ENCODE data around the gene SP3. TPM values are rescaled to one million over a fixed set of nuclear protein-coding genes. Genes with fewer than 3 reads are reported as not detected.
A peak's percentile ranks its signal among the peaks of the same experiment; 100 is the strongest.

Gene SP3
- total and polyA plus RNA-seq, 7 experiments from 2014 or later: 82.6 to 158 (median 128) TPM

- peak overlapping the region; percentile 91 to 99 (median 96) for H3K4me3 Mint-ChIP-seq
- no peak for DNase-seq
- Histone ChIP-seq H3K36me3 (ENCODE audit: control insufficient read depth in 2 of 3, insufficient read depth in 3 of 3, low read length in 3 of 3) (peaks cover 0 to 10% (median 0%) of the 10 kb centered on the region in 3 experiments), H3K4me1 (ENCODE audit: control insufficient read depth in 2 of 2, insufficient read depth in 2 of 2, low read length in 2 of 2) (peaks cover 7 to 15% of the 10 kb centered on the region in 2 donors), H3K27me3 (ENCODE audit: control insufficient read depth in 2 of 2, insufficient read depth in 2 of 2, low read length in 2 of 2) (no peaks in the 10 kb centered on the region), H3K4me3 (ENCODE audit: low read length) (peak overlapping the region; percentile 88), H3K27ac (ENCODE audit: low read depth, low read length) (peak overlapping the region; percentile 96), H3K9me3 (ENCODE audit: control insufficient read depth in 2 of 3, low read length in 3 of 3) (no peaks in the 10 kb centered on the region)
- peaks cover 0 to 5% (median 0%) of the 10 kb centered on the region in 11 donors for H3K9me3 Mint-ChIP-seq
- ATAC-seq: no peak
- H3K27ac Mint-ChIP-seq: peak overlapping the region; percentile 97 to 100 (median 99)
- H3K36me3 Mint-ChIP-seq: peaks cover 0 to 9% (median 0%) of the 10 kb centered on the region in 5 donors
- ChIA-PET POLR2A (interaction anchor here (0.7 to 2.6 kb wide), 6 partner anchors 8 to 282 kb away, joined by 3 to 8 read pairs (median 3); partner anchors contain the start of gene OLA1), CTCF (no interaction called here)
- intact Hi-C loops (cut with micrococcal nuclease): loop anchor here (5.0 to 10.0 kb wide), 6 partner anchors 628 to 1862 kb away; partner anchors contain the start of genes DLX2 (in 1 of the 2), PDK1 (in 1 of the 2) and WIPF1 (in 1 of the 2)
- H3K4me1 Mint-ChIP-seq: peaks cover 21 to 30% (median 26%) of the 10 kb centered on the region in 7 donors
- H3K27me3 Mint-ChIP-seq: peaks cover 0 to 2% (median 0%) of the 10 kb centered on the region in 5 donors
Measured at GRCh38 chr2:173966274-173967098, 1.3 kb upstream of the SP3 start.

- Mint-ChIP-seq H3K9me3 (peaks cover 0 to 5% (median 0%) of the 10 kb centered on the region in 11 donors), H3K36me3 (peaks cover 0 to 21% (median 4%) of the 10 kb centered on the region in 5 donors), H3K27me3 (peaks cover 0 to 2% (median 0%) of the 10 kb centered on the region in 5 donors), H3K27ac (peak overlapping the region; percentile 97 to 100 (median 99)), H3K4me3 (peak overlapping the region; percentile 91 to 99 (median 96)), H3K4me1 (peaks cover 29 to 45% (median 38%) of the 10 kb centered on the region in 7 donors)
- ATAC-seq: peak; percentile 60
- POLR2A ChIA-PET: interaction anchor here (0.9 to 2.6 kb wide), 9 partner anchors 8 to 629 kb away, joined by 3 to 8 read pairs (median 4); partner anchors contain the start of genes OLA1 and SCRN3
- DNase-seq: peak; percentile 70 to 92 (median 83)
- CTCF ChIA-PET: interaction anchor here (0.6 kb wide), 1 partner anchor 55 kb away, joined by 3 read pairs; no protein-coding TSS in a partner anchor
- Histone ChIP-seq H3K4me1 (ENCODE audit: control insufficient read depth in 2 of 2, insufficient read depth in 2 of 2, low read length in 2 of 2) (peaks cover 20 to 32% of the 10 kb centered on the region in 2 donors), H3K27ac (ENCODE audit: low read depth, low read length) (peak overlapping the region; percentile 96), H3K9me3 (ENCODE audit: control insufficient read depth in 2 of 3, low read length in 3 of 3) (no peaks in the 10 kb centered on the region), H3K4me3 (ENCODE audit: low read length) (peak overlapping the region; percentile 88), H3K27me3 (ENCODE audit: control insufficient read depth in 2 of 2, insufficient read depth in 2 of 2, low read length in 2 of 2) (no peaks in the 10 kb centered on the region), H3K36me3 (ENCODE audit: control insufficient read depth in 2 of 3, insufficient read depth in 3 of 3, low read length in 3 of 3) (peaks cover 0 to 10% (median 0%) of the 10 kb centered on the region in 3 experiments)
- intact Hi-C loops (cut with micrococcal nuclease): loop anchor here (1.0 to 10.0 kb wide), 17 partner anchors 18 to 1860 kb away; partner anchors contain the start of genes ATF2 (in 2 of the 2), OLA1 (in 2 of the 2), PDK1 (in 2 of the 2) and ATP5MC3 (in 1 of the 2)
Measured at GRCh38 chr2:173964565-173965371, 405 bp downstream of the SP3 start.

- DNase-seq: peak; percentile 85 to 94 (median 92)
- Histone ChIP-seq H3K4me3 (ENCODE audit: low read length) (peak overlapping the region; percentile 47), H3K27ac (ENCODE audit: low read depth, low read length) (peak overlapping the region; percentile 96), H3K4me1 (ENCODE audit: control insufficient read depth in 2 of 2, insufficient read depth in 2 of 2, low read length in 2 of 2) (peaks cover 25 to 33% of the 10 kb centered on the region in 2 donors), H3K27me3 (ENCODE audit: control insufficient read depth in 2 of 2, insufficient read depth in 2 of 2, low read length in 2 of 2) (no peaks in the 10 kb centered on the region), H3K36me3 (ENCODE audit: control insufficient read depth in 2 of 3, insufficient read depth in 3 of 3, low read length in 3 of 3) (peaks cover 0 to 10% (median 0%) of the 10 kb centered on the region in 3 experiments), H3K9me3 (ENCODE audit: control insufficient read depth in 2 of 3, low read length in 3 of 3) (no peaks in the 10 kb centered on the region)
- H3K4me1 Mint-ChIP-seq: peaks cover 35 to 53% (median 45%) of the 10 kb centered on the region in 7 donors
- peak overlapping the region; percentile 82 to 99 (median 91) for H3K27ac Mint-ChIP-seq
- H3K9me3 Mint-ChIP-seq: peaks cover 0 to 5% (median 0%) of the 10 kb centered on the region in 11 donors
- peaks cover 0 to 28% (median 9%) of the 10 kb centered on the region in 5 donors for H3K36me3 Mint-ChIP-seq
- CTCF ChIA-PET: interaction anchor here (0.6 kb wide), 1 partner anchor 54 kb away, joined by 3 read pairs; no protein-coding TSS in a partner anchor
- peak; percentile 73 for ATAC-seq
- POLR2A ChIA-PET: interaction anchor here (0.9 to 2.6 kb wide), 7 partner anchors 7 to 630 kb away, joined by 3 to 8 read pairs (median 4); partner anchors contain the start of genes OLA1 and SCRN3
- H3K27me3 Mint-ChIP-seq: peaks cover 0 to 1% (median 0%) of the 10 kb centered on the region in 5 donors
- H3K4me3 Mint-ChIP-seq: peak overlapping the region; percentile 76 to 99 (median 96)
- intact Hi-C loops (cut with micrococcal nuclease): loop anchor here (1.0 to 10.0 kb wide), 21 partner anchors 15 to 1859 kb away; partner anchors contain the start of genes ATF2 (in 2 of the 2), GPR155 (in 2 of the 2), ATP5MC3 (in 1 of the 2) and CDCA7 (in 1 of the 2)
Measured at GRCh38 chr2:173963817-173964564, 1.2 kb downstream of the SP3 start.

DNA sequence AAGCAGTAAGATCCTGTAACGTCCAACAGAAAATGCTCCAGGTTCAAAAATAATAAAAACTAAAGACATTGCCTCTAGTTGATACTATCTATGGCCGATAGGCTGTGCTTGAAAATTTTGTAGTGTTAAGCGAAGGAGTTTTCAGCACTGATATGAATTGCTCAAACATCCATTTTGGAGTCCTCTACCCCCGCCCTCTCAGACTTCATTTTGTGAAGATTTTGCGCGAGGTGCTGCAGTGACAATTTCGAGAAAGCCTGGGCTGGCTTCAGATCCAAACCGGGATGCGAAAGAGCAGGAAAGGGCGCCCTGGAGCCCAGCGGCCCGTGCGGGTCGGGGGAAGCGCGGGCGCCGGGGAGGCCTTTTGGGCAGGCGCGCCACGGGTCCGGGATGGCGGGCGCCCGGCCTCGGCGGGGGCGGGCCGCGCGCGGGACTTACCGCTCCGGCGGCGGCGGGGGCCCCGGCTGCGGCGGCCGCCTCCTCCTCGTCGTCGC lies 1.8 kb downstream of the SP3 start:
- ATAC-seq: peak; percentile 47
- Histone ChIP-seq H3K27ac (ENCODE audit: low read depth, low read length) (peak overlapping the region; percentile 96), H3K9me3 (ENCODE audit: control insufficient read depth in 2 of 3, low read length in 3 of 3) (no peaks in the 10 kb centered on the region), H3K4me1 (ENCODE audit: control insufficient read depth in 2 of 2, insufficient read depth in 2 of 2, low read length in 2 of 2) (peaks cover 31 to 33% of the 10 kb centered on the region in 2 donors), H3K36me3 (ENCODE audit: control insufficient read depth in 2 of 3, insufficient read depth in 3 of 3, low read length in 3 of 3) (peaks cover 0 to 10% (median 0%) of the 10 kb centered on the region in 3 experiments), H3K4me3 (ENCODE audit: low read length) (peak overlapping the region; percentile 63), H3K27me3 (ENCODE audit: control insufficient read depth in 2 of 2, insufficient read depth in 2 of 2, low read length in 2 of 2) (no peaks in the 10 kb centered on the region)
- intact Hi-C loops (cut with micrococcal nuclease): loop anchor here (1.0 to 10.0 kb wide), 12 partner anchors 14 to 1859 kb away; partner anchors contain the start of genes DLX2 (in 1 of the 2), GPR155 (in 1 of the 2), SCRN3 (in 1 of the 2) and WIPF1 (in 1 of the 2)
- H3K4me1 Mint-ChIP-seq: peaks cover 38 to 59% (median 51%) of the 10 kb centered on the region in 7 donors
- H3K27me3 Mint-ChIP-seq: no peaks in the 10 kb centered on the region
- peak overlapping the region; percentile 90 to 99 (median 98) for H3K4me3 Mint-ChIP-seq
- H3K9me3 Mint-ChIP-seq: peaks cover 0 to 5% (median 0%) of the 10 kb centered on the region in 11 donors
- H3K27ac Mint-ChIP-seq: peak overlapping the region; percentile 96 to 100 (median 99)
- peak in 6 of 9 donors; percentile 77 to 86 (median 82) for DNase-seq
- CTCF ChIA-PET: interaction anchor here (0.8 kb wide), 1 partner anchor 79 kb away, joined by 4 read pairs; no protein-coding TSS in a partner anchor
- peaks cover 0 to 26% (median 12%) of the 10 kb centered on the region in 5 donors for H3K36me3 Mint-ChIP-seq
- POLR2A ChIA-PET: interaction anchor here (2.3 to 2.6 kb wide), 2 partner anchors 285 to 432 kb away, joined by 7 to 8 read pairs; partner anchors contain the start of genes OLA1 and SCRN3

- POLR2A ChIA-PET: interaction anchor here (0.6 kb wide), 1 partner anchor 24 kb away, joined by 3 read pairs; no protein-coding TSS in a partner anchor
- H3K27ac ChIP-seq (ENCODE audit: low read depth, low read length): peak overlapping the region; percentile 96
Measured at GRCh38 chr2:173962583-173963110, 2.5 kb downstream of the SP3 start.

More at GRCh38 chr2:173962583-173963110, 2.5 kb downstream of the SP3 start:
- Histone ChIP-seq H3K9me3 (ENCODE audit: control insufficient read depth in 2 of 3, low read length in 3 of 3) (no peaks in the 10 kb centered on the region), H3K4me1 (ENCODE audit: control insufficient read depth in 2 of 2, insufficient read depth in 2 of 2, low read length in 2 of 2) (peaks cover 35 to 38% of the 10 kb centered on the region in 2 donors), H3K4me3 (ENCODE audit: low read length) (peak overlapping the region; percentile 63), H3K36me3 (ENCODE audit: control insufficient read depth in 2 of 3, insufficient read depth in 3 of 3, low read length in 3 of 3) (peaks cover 0 to 10% (median 0%) of the 10 kb centered on the region in 3 experiments), H3K27me3 (ENCODE audit: control insufficient read depth in 2 of 2, insufficient read depth in 2 of 2, low read length in 2 of 2) (no peaks in the 10 kb centered on the region)
- intact Hi-C loops (cut with micrococcal nuclease): loop anchor here (1.0 to 10.0 kb wide), 13 partner anchors 8 to 1858 kb away; partner anchors contain the start of genes DLX2 (in 1 of the 2), GPR155 (in 1 of the 2), SCRN3 (in 1 of the 2) and WIPF1 (in 1 of the 2)
- Mint-ChIP-seq H3K36me3 (peaks cover 0 to 26% (median 14%) of the 10 kb centered on the region in 5 donors), H3K9me3 (peaks cover 0 to 5% (median 0%) of the 10 kb centered on the region in 11 donors), H3K27ac (peak overlapping the region; percentile 6 to 100 (median 98)), H3K4me3 (peak overlapping the region; percentile 90 to 99 (median 98)), H3K4me1 (peaks cover 41 to 67% (median 58%) of the 10 kb centered on the region in 7 donors), H3K27me3 (no peaks in the 10 kb centered on the region)
- CTCF ChIA-PET: interaction anchor here (0.6 to 1.1 kb wide), 4 partner anchors 11 to 1476 kb away, joined by 3 to 5 read pairs (median 4); no protein-coding TSS in a partner anchor
- no peak for DNase-seq
- no peak for ATAC-seq

Data from naive thymus-derived CD4-positive, alpha-beta T cell (primary cell).